K562 (cell line): ENCODE results near the gene ABAT. TPM values are rescaled to one million over a fixed set of nuclear protein-coding genes. Genes with fewer than 3 reads are reported as not detected.

ENCODE experiments used
- ATAC-seq: fragments of 200-7000 bp; cut with Tn5 transposase; 3 replicates; pipeline ENCODE4 v1.9.1; 2020; ENCODE audit warnings: moderate library complexity
- BruUV-seq: library from RNA; stranded (reverse); fragments of 400-500 nt; replicated peaks from 2 replicates; lab custom pipeline; 2021; lab: Mats Ljungman, UMichigan
- CTCF ChIA-PET: fragments of 300-600 bp; formaldehyde crosslinking; extraction: SDS; loops from one replicate; lab custom pipeline; 2021; ENCODE audit warnings: low intra/inter-chr PET ratio; lab: Yijun Ruan, JAX
- POLR2A ChIA-PET: fragments of 300-600, 350-650 bp; sonication (Branson Sonifier 250); formaldehyde crosslinking; extraction: SDS; loops from one replicate; lab custom pipeline; 2021; ENCODE audit warnings: antibody characterized with exemption, inconsistent platforms; lab: Yijun Ruan, JAX
- DNase-seq, 4 experiments: peaks; one replicate each; pipeline versions ENCODE4 v3.0.0 to v3.0.0-alpha.2; 2011 to 2018; ENCODE audit warnings: low spot score in 3 of 4, mixed read lengths in 3 of 4; ENCODE audit errors: extremely low read depth in 1 of 4
- FAIRE-seq: peaks from 2 replicates; lab custom pipeline; 2011; peaks lifted over from hg19 to GRCh38; lab: Jason Lieb, UNC
- H2AFZ ChIP-seq: 2 replicates; pipeline ENCODE4 v1.6.0; 2011; ENCODE audit warnings: low read depth, low read length, control low read depth, inconsistent platforms
- H3K27ac ChIP-seq: fragments of 200-600 bp; 3 replicates; pipeline ENCODE4 v1.8.0; 2011; ENCODE audit warnings: low read depth, mild to moderate bottlenecking, control low read depth, inconsistent platforms, low read length, moderate library complexity, mixed read lengths; ENCODE audit errors: extremely low read depth
- H3K27me3 ChIP-seq, 2 experiments: fragments of 300-600 bp in 1 of 2; 2 replicates in 1 of 2; 3 replicates in 1 of 2; pipeline versions ENCODE4 v1.6.0 to v1.8.0; 2011; ENCODE audit warnings: inconsistent platforms in 2 of 2, low read length in 2 of 2, mild to moderate bottlenecking in 1 of 2, mixed read lengths in 1 of 2, moderate library complexity in 1 of 2; ENCODE audit not compliant: control insufficient read depth in 2 of 2, insufficient read depth in 2 of 2
- H3K36me3 ChIP-seq: fragments of 300-600 bp; 3 replicates; pipeline ENCODE4 v1.8.0; 2011; ENCODE audit warnings: mild to moderate bottlenecking, low read length, inconsistent platforms; ENCODE audit not compliant: control insufficient read depth, insufficient read depth
- H3K4me1 ChIP-seq, 2 experiments: fragments of 200-600 bp in 1 of 2; replicated peaks in 1 of 2; 2 replicates in 1 of 2; 3 replicates in 1 of 2; pipeline versions ENCODE4 v1.5.1 to v1.8.0; 2011; ENCODE audit warnings: inconsistent platforms in 2 of 2, low read length in 2 of 2, mild to moderate bottlenecking in 1 of 2, mixed read lengths in 1 of 2, moderate library complexity in 1 of 2; ENCODE audit not compliant: control insufficient read depth in 2 of 2, insufficient read depth in 2 of 2
- H3K4me2 ChIP-seq: 2 replicates; pipeline ENCODE4 v1.6.1; 2011; ENCODE audit warnings: low read length, control low read depth, inconsistent platforms, mixed read lengths; ENCODE audit not compliant: insufficient read depth
- H3K4me3 ChIP-seq: fragments of 200-600 bp; sonication (generic), shearing (Covaris generic); 2 replicates; pipeline ENCODE4 v1.5.1; 2016; ENCODE audit warnings: control low read depth, inconsistent platforms
- H3K79me2 ChIP-seq: fragments of 200-600 bp; 3 replicates; pipeline ENCODE4 v1.8.0; 2011; ENCODE audit warnings: low read length, inconsistent platforms; ENCODE audit not compliant: control insufficient read depth, insufficient read depth
- H3K9ac ChIP-seq, 2 experiments: 2 replicates each; pipeline versions ENCODE4 v1.6.0 to v1.6.1; 2011; ENCODE audit warnings: low read depth in 2 of 2, low read length in 2 of 2, control low read depth in 1 of 2, inconsistent platforms in 1 of 2, mild to moderate bottlenecking in 1 of 2, mixed read lengths in 1 of 2; ENCODE audit not compliant: insufficient read depth in 1 of 2
- H3K9me1 ChIP-seq: one replicate; pipeline ENCODE4 v1.6.0; 2011; ENCODE audit warnings: inconsistent platforms, mild to moderate bottlenecking, low read length, moderate library complexity; ENCODE audit not compliant: control insufficient read depth, insufficient read depth
- H3K9me3 ChIP-seq: replicated peaks from 2 replicates; pipeline ENCODE4 v1.5.1; 2011; ENCODE audit warnings: low read depth, low read length, inconsistent platforms; ENCODE audit not compliant: control insufficient read depth, insufficient read depth
- H4K20me1 ChIP-seq: replicated peaks from 2 replicates; pipeline ENCODE4 v1.6.1; 2011; ENCODE audit warnings: low read length, inconsistent platforms, mixed read lengths; ENCODE audit not compliant: control insufficient read depth, insufficient read depth
- ARID3B ChIP-seq: fragments of 250-450 bp; sonication (Bioruptor Pico); IDR thresholded peaks from 2 replicates; pipeline ENCODE4 v1.4.0; 2020; ENCODE audit warnings: borderline replicate concordance
- ASH1L ChIP-seq: fragments of 450-650 bp; IDR thresholded peaks from 2 replicates; pipeline ENCODE4 v1.6.1; 2018; ENCODE audit warnings: borderline replicate concordance, mild to moderate bottlenecking, low read depth; ENCODE audit not compliant: partially characterized antibody
- ELK3 ChIP-seq: fragments of 450-650 bp; formaldehyde crosslinking; IDR thresholded peaks from 2 replicates; pipeline ENCODE4 v1.4.0; 2020; ENCODE audit warnings: mild to moderate bottlenecking
- FOXA3 ChIP-seq, 2 experiments: fragments of 450-650 bp in 1 of 2; sonication (generic) in 1 of 2; formaldehyde crosslinking; IDR thresholded peaks in 1 of 2; conservative IDR thresholded peaks in 1 of 2; 2 replicates each; pipeline versions ENCODE4 v1.4.0 to v1.8.0; 2020 to 2022; ENCODE audit warnings: mild to moderate bottlenecking in 2 of 2, missing genetic modification reagents in 1 of 2
- HMGN3 ChIP-seq: IDR thresholded peaks from 2 replicates; pipeline ENCODE4 v1.6.1; 2011; ENCODE audit warnings: borderline replicate concordance, low read depth, mild to moderate bottlenecking, mixed read lengths, low read length; ENCODE audit not compliant: insufficient read length; ENCODE audit errors: extremely low read depth
- KAT2B ChIP-seq: IDR thresholded peaks from one replicate; pipeline ENCODE4 v1.6.1; 2012; ENCODE audit warnings: low read depth, mild to moderate bottlenecking, control low read depth, inconsistent platforms, low read length, moderate library complexity
- PHTF2 ChIP-seq: fragments of 250-450 bp; sonication (Bioruptor Pico); IDR thresholded peaks from 2 replicates; pipeline ENCODE4 v1.5.0; 2021; ENCODE audit warnings: mild to moderate bottlenecking
- SREBF1 ChIP-seq: fragments of 150-350 bp; IDR thresholded peaks from 2 replicates; pipeline ENCODE4 v1.6.1; 2014; ENCODE audit warnings: antibody characterized with exemption, low read depth, low read length, borderline replicate concordance
- TCFL5 ChIP-seq: fragments of 250-450 bp; sonication (Bioruptor Pico); conservative IDR thresholded peaks from 2 replicates; pipeline ENCODE4 v1.6.1; 2021; ENCODE audit warnings: mild to moderate bottlenecking, moderate library complexity, matching md5 sums
- TGIF2 ChIP-seq: sonication (generic); formaldehyde crosslinking; IDR thresholded peaks from 2 replicates; pipeline ENCODE4 v1.8.1; 2022; ENCODE audit warnings: mild to moderate bottlenecking, missing genetic modification reagents, moderate library complexity
- ZBTB2 ChIP-seq: fragments of 450-650 bp; IDR thresholded peaks from 2 replicates; pipeline ENCODE4 v1.6.1; 2016; ENCODE audit warnings: antibody characterized with exemption
- ZFX ChIP-seq: sonication (generic); formaldehyde crosslinking; IDR thresholded peaks from 2 replicates; pipeline ENCODE4 v1.8.0; 2022; ENCODE audit warnings: mild to moderate bottlenecking, missing genetic modification reagents, moderate library complexity
- ZKSCAN8 ChIP-seq: fragments of 200-800 bp; sonication (Bioruptor generic); IDR thresholded peaks from 2 replicates; pipeline ENCODE4 v1.6.1; 2016; ENCODE audit warnings: missing genetic modification characterization, missing compliant biosample characterization
- ZNF354B ChIP-seq: fragments of 250-450 bp; sonication (Bioruptor Pico); IDR thresholded peaks from 2 replicates; pipeline ENCODE4 v1.4.0; 2020
- ZNF395 ChIP-seq: fragments of 200-800 bp; sonication (Bioruptor generic); IDR thresholded peaks from 2 replicates; pipeline ENCODE4 v1.6.1; 2017; ENCODE audit warnings: missing genetic modification characterization, missing compliant biosample characterization
- ZNF561 ChIP-seq: fragments of 450-650 bp; formaldehyde crosslinking; conservative IDR thresholded peaks from 2 replicates; pipeline ENCODE4 v1.4.0; 2020; ENCODE audit warnings: mild to moderate bottlenecking, moderate library complexity
- WGBS: fragments of 100-300 bp; shearing (Covaris generic); methylation state at CpG from one replicate; pipeline ENCODE4 v1.1.6; 2016; ENCODE audit warnings: low coverage, mixed read lengths; ENCODE audit not compliant: insufficient coverage; ENCODE audit errors: missing lambda C conversion rate; 5-methylcytosine and 5-hydroxymethylcytosine counted together
- in situ Hi-C: fragments of 300-500 bp; cut with MboI; formaldehyde crosslinking; loops from 4 replicates; pipeline ENCODE4 v1.15.0; 2018; ENCODE audit warnings: inconsistent platforms, mixed read lengths
- intact Hi-C: fragments of 100-400 bp; cut with micrococcal nuclease; formaldehyde crosslinking; loops from 2 replicates; pipeline ENCODE4 v1.14.2; 2022
- polyA plus RNA-seq, 8 experiments: library from polyadenylated mRNA; depleted of rRNA in 4 of 8; stranded (reverse) in 5 of 8; unstranded in 3 of 8; fragments of >200 nt; fragmentation: Nextera tagmentation in 2 of 8; fragmentation: Illumina TruSeq in 1 of 8; extraction: Ambion mirVana in 2 of 8; extraction: Trizol in 1 of 8; gene quantifications; 2 replicates each; pipeline versions ENCODE4 v1.2.1 to v1.2.3, GENCODE V29; 2011 to 2014; ENCODE audit warnings: inconsistent platforms in 1 of 8, missing spikeins in 1 of 8
- total RNA-seq, 7 experiments: library from RNA; depleted of rRNA in 6 of 7; stranded (reverse); fragments of >200 nt in 6 of 7; fragmentation: Illumina TruSeq in 2 of 7; extraction: Trizol in 2 of 7; gene quantifications; 2 replicates each; pipeline versions ENCODE4 v1.2.1 to v1.2.3, GENCODE V29; 2011 to 2021; ENCODE audit warnings: low replicate concordance in 1 of 7

ABAT gene
- total and polyA plus RNA-seq, 9 of the 15 experiments (the other 6 are each of a cell fraction or from before 2014, with no cell fraction given): 0.01 to 0.49 (median 0.10) TPM

- no peaks in the 10 kb centered on the region; the same call in 2 of the 3 replicates for H3K79me2 ChIP-seq
- TF ChIP-seq TCFL5 (CRISPR knock-in tag) (no peak), PHTF2 (CRISPR knock-in tag) (no peak), ZNF395 (CRISPR knock-in tag) (no peak), ELK3 (CRISPR knock-in tag) (no peak), ZBTB2 (no peak), KAT2B (no peak), ZNF354B (CRISPR knock-in tag) (no peak), ASH1L (no peak), SREBF1 (no peak), HMGN3 (no peak), TGIF2 (CRISPR knock-in tag) (no peak), ZNF561 (no peak), FOXA3 (CRISPR knock-in tag; conservative IDR thresholded peaks at IDR 0.05 in 1 of 2, IDR thresholded peaks at IDR 0.05 in 1 of 2) (no peak), ARID3B (no peak), ZFX (CRISPR knock-in tag) (no peak), ZKSCAN8 (CRISPR knock-in tag) (no peak)
These were observed 144.3 kb downstream of the ABAT start for GRCh38 chr16:8818504-8819270.

More at GRCh38 chr16:8818504-8819270, 144.3 kb downstream of the ABAT start:
- H3K27me3 ChIP-seq: no peaks in the 10 kb centered on the region
- ATAC-seq: no peak
- FAIRE-seq: no peak
- H3K27ac ChIP-seq: no peak overlapping the region
- no TSS peak for BruUV-seq
- no peaks in the 10 kb centered on the region for H4K20me1 ChIP-seq
- in situ Hi-C loops (no loop called here), intact Hi-C loops (no loop called here)
- ChIA-PET CTCF (no interaction called here), POLR2A (interaction anchor here (0.5 to 2.6 kb wide), 2 partner anchors 9 to 66 kb away, joined by 3 to 13 read pairs; no protein-coding TSS in a partner anchor)
- H3K9ac ChIP-seq: no peak overlapping the region
- peaks cover 93% of the 10 kb centered on the region for H3K36me3 ChIP-seq
- 92% methylated on average over 10 of the region's 10 CpGs for WGBS
- no peak overlapping the region for H3K4me2 ChIP-seq
- no peak overlapping the region for H2AFZ ChIP-seq
- no peak overlapping the region for H3K4me3 ChIP-seq
- no peaks in the 10 kb centered on the region for H3K4me1 ChIP-seq
- no peak for DNase-seq
- H3K9me1 ChIP-seq: no peaks in the 10 kb centered on the region
- H3K9me3 ChIP-seq: no peaks in the 10 kb centered on the region
